Measurements from ENCODE around the gene AGAP5. TPM values are rescaled to one million over a fixed set of nuclear protein-coding genes. Genes with fewer than 3 reads are reported as not detected.
"Not testable (repeated sequence)": the region's sequence is repeated elsewhere in the genome, so short reads cannot be mapped to it uniquely, and the experiment has no call there.

Gene AGAP5
- 5.2 TPM for total RNA-seq

- DNase-seq: not testable (repeated sequence)
Measured at GRCh38 chr10:73697675-73698159, at the start of gene AGAP5. Gene AGAP5 (minus strand): TSS chr10:73698109. CDS start chr10:73697755, 354 bp downstream.

- DNase-seq: no peak
Measured at GRCh38 chr10:73746721-73747120, 48.8 kb upstream of the AGAP5 start.

- no peak for DNase-seq
Measured at GRCh38 chr10:73744664-73744975, 46.7 kb upstream of the AGAP5 start.

- peak; percentile 99 for DNase-seq
Measured at GRCh38 chr10:73743905-73744663, 46.2 kb upstream of the AGAP5 start, which contains the start of gene SEC24C. Gene SEC24C (plus strand): TSS chr10:73744372. CDS start chr10:73746833, 2,461 bp downstream.

GRCh38 chr10:73743327-73743904 lies 45.5 kb upstream of the AGAP5 start:
- no peak for DNase-seq

GRCh38 chr10:73742454-73742734 lies 44.5 kb upstream of the AGAP5 start:
- DNase-seq: no peak

GRCh38 chr10:73740501-73741254 lies 42.8 kb upstream of the AGAP5 start:
- not testable (repeated sequence) for DNase-seq

GRCh38 chr10:73734796-73735305 lies 36.9 kb upstream of the AGAP5 start:
- DNase-seq: no peak

- no peak for DNase-seq
Measured at GRCh38 chr10:73734028-73734720, 36.3 kb upstream of the AGAP5 start.

GRCh38 chr10:73732931-73733623 lies 35.2 kb upstream of the AGAP5 start:
- no peak for DNase-seq

- no peak for DNase-seq
Measured at GRCh38 chr10:73732426-73732825, 34.5 kb upstream of the AGAP5 start.

GRCh38 chr10:73731588-73732375 lies 33.9 kb upstream of the AGAP5 start:
- DNase-seq: no peak

GRCh38 chr10:73730153-73730906 lies 32.4 kb upstream of the AGAP5 start:
- DNase-seq: peak; percentile 97

- DNase-seq: not testable (repeated sequence)
Measured at GRCh38 chr10:73729781-73730152, 31.9 kb upstream of the AGAP5 start.

- no peak for DNase-seq
Measured at GRCh38 chr10:73723516-73723915, 25.6 kb upstream of the AGAP5 start.

GRCh38 chr10:73720561-73720960 lies 22.7 kb upstream of the AGAP5 start:
- not testable (repeated sequence) for DNase-seq

GRCh38 chr10:73717556-73717955 lies 19.6 kb upstream of the AGAP5 start:
- DNase-seq: no peak

- no peak for DNase-seq
Measured at GRCh38 chr10:73716251-73716650, 18.3 kb upstream of the AGAP5 start.

GRCh38 chr10:73715179-73716156 lies 17.6 kb upstream of the AGAP5 start:
- DNase-seq: not testable (repeated sequence)

All from tongue (tissue), 2 donors.